K562 (cell line): ENCODE measurements around the gene AMPD1. TPM values are rescaled to one million over a fixed set of nuclear protein-coding genes. Genes with fewer than 3 reads are reported as not detected.
A peak's percentile ranks its signal among the peaks of the same experiment; 100 is the strongest.

Experiments used
- ATF7 ChIP-seq: fragments of 450-650 bp; IDR thresholded peaks from 2 replicates; pipeline ENCODE4 v1.7.1; 2014; ENCODE audit warnings: mild to moderate bottlenecking, moderate library complexity
- CBX1 ChIP-seq: sonication (generic); IDR thresholded peaks from 2 replicates; pipeline ENCODE4 v1.6.1; 2016; ENCODE audit warnings: antibody characterized with exemption, low read depth, mild to moderate bottlenecking
- CHD4 ChIP-seq: fragments of 200-600 bp; sonication (generic); IDR thresholded peaks from 3 replicates; pipeline ENCODE4 v1.6.1; 2012; ENCODE audit warnings: low read depth, mild to moderate bottlenecking, mixed read lengths, low read length, inconsistent platforms; ENCODE audit not compliant: insufficient read depth, insufficient replicate concordance, poor library complexity, severe bottlenecking
- DLX4 ChIP-seq: fragments of 250-450 bp; sonication (Bioruptor Pico); IDR thresholded peaks from 2 replicates; pipeline ENCODE4 v1.6.1; 2021; ENCODE audit warnings: mild to moderate bottlenecking
- GTF2F1 ChIP-seq: IDR thresholded peaks from 2 replicates; pipeline ENCODE4 v1.6.1; 2011; ENCODE audit warnings: low read depth, low read length, improper control_type of control experiment
- MBD2 ChIP-seq: sonication (generic); IDR thresholded peaks from 2 replicates; pipeline ENCODE4 v1.6.1; 2016; ENCODE audit warnings: low read depth, borderline replicate concordance
- NR2C2 ChIP-seq, 2 experiments: fragments of 200-800 bp in 1 of 2; sonication (Bioruptor generic) in 1 of 2; sonication (generic) in 1 of 2; formaldehyde crosslinking in 1 of 2; IDR thresholded peaks; 2 replicates each; pipeline versions ENCODE4 v1.6.1 to v1.8.0; 2016 to 2022; ENCODE audit warnings: mild to moderate bottlenecking in 1 of 2, missing compliant biosample characterization in 1 of 2, missing genetic modification characterization in 1 of 2, missing genetic modification reagents in 1 of 2
- RHOXF2B ChIP-seq: fragments of 250-450 bp; sonication (Bioruptor Pico); conservative IDR thresholded peaks from 2 replicates; pipeline ENCODE4 v1.5.1; 2021
- SMARCA4 ChIP-seq: fragments of 450-650 bp; IDR thresholded peaks from 2 replicates; pipeline ENCODE4 v1.6.1; 2016
- SRSF3 ChIP-seq: fragments of 200-400 bp; formaldehyde crosslinking; IDR thresholded peaks from 2 replicates; pipeline ENCODE4 v1.6.1; 2016; ENCODE audit warnings: mild to moderate bottlenecking, low read length, moderate library complexity; ENCODE audit not compliant: insufficient read depth
- STAT6 ChIP-seq: sonication (generic); formaldehyde crosslinking; IDR thresholded peaks from 2 replicates; pipeline ENCODE4 v1.8.1; 2023; ENCODE audit warnings: mild to moderate bottlenecking, missing genetic modification reagents
- TAL1 ChIP-seq: fragments of 450-650 bp; IDR thresholded peaks from 2 replicates; pipeline ENCODE4 v1.6.1; 2016; ENCODE audit warnings: mild to moderate bottlenecking
- TRIM24 ChIP-seq, 2 experiments: fragments of 450-650 bp; IDR thresholded peaks; 2 replicates each; pipeline ENCODE4 v1.6.1; 2016
- ZBED1 ChIP-seq: IDR thresholded peaks from 2 replicates; pipeline ENCODE4 v1.6.1; 2014
- ZNF507 ChIP-seq: conservative IDR thresholded peaks from 2 replicates; pipeline ENCODE4 v1.6.1; 2017; ENCODE audit warnings: missing genetic modification characterization, missing compliant biosample characterization
- ZNF764 ChIP-seq: fragments of 250-450 bp; sonication (Bioruptor Pico); IDR thresholded peaks from 2 replicates; pipeline ENCODE4 v1.4.0; 2020; ENCODE audit warnings: low read depth, mild to moderate bottlenecking, moderate library complexity
- polyA plus RNA-seq, 8 experiments: library from polyadenylated mRNA; depleted of rRNA in 4 of 8; stranded (reverse) in 5 of 8; unstranded in 3 of 8; fragments of >200 nt; fragmentation: Nextera tagmentation in 2 of 8; fragmentation: Illumina TruSeq in 1 of 8; extraction: Ambion mirVana in 2 of 8; extraction: Trizol in 1 of 8; gene quantifications; 2 replicates each; pipeline versions ENCODE4 v1.2.1 to v1.2.3, GENCODE V29; 2011 to 2014; ENCODE audit warnings: inconsistent platforms in 1 of 8, missing spikeins in 1 of 8
- total RNA-seq, 7 experiments: library from RNA; depleted of rRNA in 6 of 7; stranded (reverse); fragments of >200 nt in 6 of 7; fragmentation: Illumina TruSeq in 2 of 7; extraction: Trizol in 2 of 7; gene quantifications; 2 replicates each; pipeline versions ENCODE4 v1.2.1 to v1.2.3, GENCODE V29; 2011 to 2021; ENCODE audit warnings: low replicate concordance in 1 of 7
- TF ChIP-seq, protein P1 (sequence below): sonication (generic); formaldehyde crosslinking; IDR thresholded peaks from 2 replicates; pipeline ENCODE4 v1.9.0; 2022; ENCODE audit warnings: mild to moderate bottlenecking, missing genetic modification reagents
- TF ChIP-seq, protein P2 (sequence below): fragments of 450-650 bp; formaldehyde crosslinking; IDR thresholded peaks from 2 replicates; pipeline ENCODE4 v1.4.0; 2020; ENCODE audit warnings: mild to moderate bottlenecking, mixed read lengths
- TF ChIP-seq, protein P3 (sequence below): fragments of 250-450 bp; sonication (Bioruptor Pico); IDR thresholded peaks from 2 replicates; pipeline ENCODE4 v1.4.0; 2020; ENCODE audit warnings: mild to moderate bottlenecking

The AMPD1 gene
- total and polyA plus RNA-seq, 9 of the 15 experiments (the other 6 are each of a cell fraction or from before 2014, with no cell fraction given) = 0.04 to 0.17 TPM; not detected in 7

DNA sequence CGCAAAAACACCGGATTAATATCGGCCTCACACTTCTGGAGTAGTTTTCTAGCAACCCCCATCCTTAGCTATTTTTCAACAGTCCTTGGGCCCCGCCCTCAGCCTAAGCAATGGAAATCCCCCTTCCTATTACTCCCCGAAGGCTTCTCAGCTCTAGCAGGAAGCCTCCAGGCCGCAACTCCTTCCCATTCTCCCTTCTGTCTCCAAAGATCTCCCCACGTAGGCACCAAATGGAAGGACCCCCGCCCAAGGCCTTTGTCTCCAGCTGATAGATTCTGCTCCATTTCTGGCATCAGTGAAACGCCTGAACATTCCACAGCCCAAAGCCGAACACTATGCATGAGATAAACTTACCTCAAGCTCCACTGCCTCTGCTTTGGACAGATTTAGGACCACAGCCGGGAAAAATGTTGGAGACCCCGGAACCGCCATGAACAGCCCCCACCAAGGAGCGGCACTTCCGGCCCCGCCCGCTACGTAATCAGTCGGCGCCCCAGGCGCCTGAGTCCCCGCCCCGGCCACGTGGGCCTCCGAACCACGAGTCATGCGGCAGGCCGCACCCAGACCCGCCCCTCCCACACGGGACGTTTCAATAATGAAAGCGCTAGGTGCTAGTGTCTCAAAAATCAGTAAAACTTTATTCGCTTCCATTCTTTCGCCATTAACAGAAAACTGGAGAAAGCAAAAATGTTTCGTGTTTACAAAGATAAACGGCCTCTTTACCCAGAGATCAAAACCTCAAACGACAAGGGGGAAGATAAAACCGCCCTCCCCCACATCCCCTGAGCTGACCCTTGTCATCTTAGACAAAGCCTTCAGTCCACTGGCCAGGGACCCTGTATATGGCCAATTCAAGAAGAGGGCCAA, 21.2 kb upstream of the AMPD1 start, which contains the start of gene NRAS (continued):
- peak; percentile 65; the same call in 1 of the 2 replicates for TF ChIP-seq STAT6 (CRISPR knock-in tag)
- TF ChIP-seq, protein P1, sequence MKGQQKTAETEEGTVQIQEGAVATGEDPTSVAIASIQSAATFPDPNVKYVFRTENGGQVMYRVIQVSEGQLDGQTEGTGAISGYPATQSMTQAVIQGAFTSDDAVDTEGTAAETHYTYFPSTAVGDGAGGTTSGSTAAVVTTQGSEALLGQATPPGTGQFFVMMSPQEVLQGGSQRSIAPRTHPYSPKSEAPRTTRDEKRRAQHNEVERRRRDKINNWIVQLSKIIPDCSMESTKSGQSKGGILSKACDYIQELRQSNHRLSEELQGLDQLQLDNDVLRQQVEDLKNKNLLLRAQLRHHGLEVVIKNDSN = peak; percentile 96
- TF ChIP-seq, protein P2, sequence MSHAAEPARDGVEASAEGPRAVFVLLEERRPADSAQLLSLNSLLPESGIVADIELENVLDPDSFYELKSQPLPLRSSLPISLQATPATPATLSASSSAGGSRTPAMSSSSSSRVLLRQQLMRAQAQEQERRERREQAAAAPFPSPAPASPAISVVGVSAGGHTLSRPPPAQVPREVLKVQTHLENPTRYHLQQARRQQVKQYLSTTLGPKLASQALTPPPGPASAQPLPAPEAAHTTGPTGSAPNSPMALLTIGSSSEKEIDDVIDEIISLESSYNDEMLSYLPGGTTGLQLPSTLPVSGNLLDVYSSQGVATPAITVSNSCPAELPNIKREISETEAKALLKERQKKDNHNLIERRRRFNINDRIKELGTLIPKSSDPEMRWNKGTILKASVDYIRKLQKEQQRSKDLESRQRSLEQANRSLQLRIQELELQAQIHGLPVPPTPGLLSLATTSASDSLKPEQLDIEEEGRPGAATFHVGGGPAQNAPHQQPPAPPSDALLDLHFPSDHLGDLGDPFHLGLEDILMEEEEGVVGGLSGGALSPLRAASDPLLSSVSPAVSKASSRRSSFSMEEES (CRISPR knock-in tag) = peak; percentile 72
- TF ChIP-seq SMARCA4 = peak; percentile 39; the same call in 1 of the 2 replicates
- TF ChIP-seq CHD4 = no peak
- peak in 1 of 2 experiments; percentile 31; a peak in 1 of 4 replicates for TF ChIP-seq TRIM24 (IDR thresholded peaks at IDR 0.05)
- no peak for TF ChIP-seq SRSF3
- peak; percentile 91 for TF ChIP-seq ATF7
- no peak for TF ChIP-seq TAL1
- no peak for TF ChIP-seq ZBED1
- TF ChIP-seq ZNF764 (CRISPR knock-in tag) = no peak
- TF ChIP-seq MBD2 = peak; percentile 56; the same call in 1 of the 2 replicates
- TF ChIP-seq, protein P3, sequence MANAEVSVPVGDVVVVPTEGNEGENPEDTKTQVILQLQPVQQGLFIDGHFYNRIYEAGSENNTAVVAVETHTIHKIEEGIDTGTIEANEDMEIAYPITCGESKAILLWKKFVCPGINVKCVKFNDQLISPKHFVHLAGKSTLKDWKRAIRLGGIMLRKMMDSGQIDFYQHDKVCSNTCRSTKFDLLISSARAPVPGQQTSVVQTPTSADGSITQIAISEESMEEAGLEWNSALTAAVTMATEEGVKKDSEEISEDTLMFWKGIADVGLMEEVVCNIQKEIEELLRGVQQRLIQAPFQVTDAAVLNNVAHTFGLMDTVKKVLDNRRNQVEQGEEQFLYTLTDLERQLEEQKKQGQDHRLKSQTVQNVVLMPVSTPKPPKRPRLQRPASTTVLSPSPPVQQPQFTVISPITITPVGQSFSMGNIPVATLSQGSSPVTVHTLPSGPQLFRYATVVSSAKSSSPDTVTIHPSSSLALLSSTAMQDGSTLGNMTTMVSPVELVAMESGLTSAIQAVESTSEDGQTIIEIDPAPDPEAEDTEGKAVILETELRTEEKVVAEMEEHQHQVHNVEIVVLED (CRISPR knock-in tag) = peak; percentile 57; the same call in 1 of the 2 replicates
- TF ChIP-seq RHOXF2B (CRISPR knock-in tag) = 0 out of 2 replicates have a peak, but pooled peaks have one; percentile 72
- peak; percentile 81; the same call in 1 of the 2 replicates for TF ChIP-seq CBX1
- TF ChIP-seq NR2C2 (CRISPR knock-in tag; IDR thresholded peaks at IDR 0.05) = no peak
- TF ChIP-seq NR2C2 (tag; IDR thresholded peaks at IDR 0.05) = peak; percentile 55
- no peak for TF ChIP-seq DLX4 (CRISPR knock-in tag)
- TF ChIP-seq GTF2F1 = no peak
- TF ChIP-seq ZNF507 (tag) = no peak
